ENCODE results near the gene CACNA1C.
"Not testable (repeated sequence)": the region's sequence is repeated elsewhere in the genome, so short reads cannot be mapped to it uniquely, and the experiment has no call there.

The CACNA1C gene

GRCh38 chr12:2118481-2119255, 65.9 kb downstream of the CACNA1C start:
- no peaks in the 10 kb centered on the region for H3K4me1 ChIP-seq (ENCODE audit: control insufficient read depth, insufficient read depth, low read length)
- no peaks in the 10 kb centered on the region for H3K27me3 ChIP-seq (ENCODE audit: control insufficient read depth, insufficient read depth, low read length, poor library complexity, severe bottlenecking)
- H3K4me3 ChIP-seq (ENCODE audit: insufficient read depth, low read depth, low read length): no peak overlapping the region
- H3K27ac ChIP-seq (ENCODE audit: insufficient read depth, low read depth, low read length, poor library complexity, severe bottlenecking): no peak overlapping the region
- no peaks in the 10 kb centered on the region for H3K9me3 ChIP-seq (ENCODE audit: control insufficient read depth, low read length)
- WGBS, 2 experiments: 91% methylated on average over 12 of the region's 12 CpGs
- H3K36me3 ChIP-seq (ENCODE audit: control insufficient read depth, insufficient read depth, low read length): no peaks in the 10 kb centered on the region

GRCh38 chr12:2119266-2119665, 66.5 kb downstream of the CACNA1C start:
- Histone ChIP-seq H3K4me1 (ENCODE audit: control insufficient read depth, insufficient read depth, low read length) (no peaks in the 10 kb centered on the region), H3K4me3 (ENCODE audit: insufficient read depth, low read depth, low read length) (no peak overlapping the region), H3K27me3 (ENCODE audit: control insufficient read depth, insufficient read depth, low read length, poor library complexity, severe bottlenecking) (no peaks in the 10 kb centered on the region), H3K27ac (ENCODE audit: insufficient read depth, low read depth, low read length, poor library complexity, severe bottlenecking) (no peak overlapping the region), H3K36me3 (ENCODE audit: control insufficient read depth, insufficient read depth, low read length) (no peaks in the 10 kb centered on the region), H3K9me3 (ENCODE audit: control insufficient read depth, low read length) (no peaks in the 10 kb centered on the region)
- WGBS, 2 experiments: 95 to 96% methylated on average over 7 of the region's 7 CpGs

DNA sequence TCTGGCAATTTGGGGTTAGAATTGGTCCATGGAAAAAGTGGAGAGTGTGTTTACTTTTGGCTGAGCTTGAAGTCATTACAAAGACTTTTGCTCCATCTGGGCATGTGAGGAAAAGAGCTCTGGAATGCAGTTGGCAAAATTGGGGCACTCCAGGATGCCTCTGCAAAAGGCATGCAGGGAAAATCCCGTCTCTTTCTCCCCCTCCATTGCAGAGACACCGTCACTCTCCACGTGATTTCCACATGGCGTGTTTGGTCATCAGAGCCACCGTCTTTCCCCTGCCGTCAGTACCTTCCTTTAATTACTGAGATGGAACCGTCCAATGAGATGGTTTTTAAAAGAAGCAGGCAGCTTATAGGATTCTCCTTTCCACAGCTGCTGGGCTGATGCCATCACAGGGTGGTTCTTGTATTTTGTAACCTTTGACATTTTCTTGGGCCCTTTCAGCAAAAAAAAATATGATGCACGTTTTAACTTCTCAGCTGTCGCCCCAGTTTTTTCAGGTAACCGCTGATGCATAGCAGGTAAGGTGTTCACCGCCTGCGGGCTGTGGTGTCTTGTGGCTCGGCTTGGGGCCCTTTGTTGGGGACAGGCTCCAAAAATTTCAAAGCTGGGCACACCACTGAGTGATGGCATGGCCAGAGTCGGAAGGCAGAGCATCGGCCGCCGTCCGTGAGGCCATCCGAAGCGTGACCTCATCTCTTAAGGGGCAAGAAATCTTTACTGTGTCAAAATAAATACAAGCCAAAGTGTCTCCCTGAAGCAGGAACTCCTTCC, 68.4 kb downstream of the CACNA1C start:
- no peaks in the 10 kb centered on the region for H3K4me1 ChIP-seq (ENCODE audit: control insufficient read depth, insufficient read depth, low read length)
- H3K9me3 ChIP-seq (ENCODE audit: control insufficient read depth, low read length): no peaks in the 10 kb centered on the region
- no peaks in the 10 kb centered on the region for H3K27me3 ChIP-seq (ENCODE audit: control insufficient read depth, insufficient read depth, low read length, poor library complexity, severe bottlenecking)
- H3K36me3 ChIP-seq (ENCODE audit: control insufficient read depth, insufficient read depth, low read length): no peaks in the 10 kb centered on the region
- 93 to 94% methylated on average over 20 of the region's 20 CpGs for WGBS, 2 experiments
- H3K4me3 ChIP-seq (ENCODE audit: insufficient read depth, low read depth, low read length): no peak overlapping the region
- no peak overlapping the region for H3K27ac ChIP-seq (ENCODE audit: insufficient read depth, low read depth, low read length, poor library complexity, severe bottlenecking)

- WGBS, 2 experiments: 91 to 93% methylated on average over 13 of the region's 13 CpGs
- no peaks in the 10 kb centered on the region for H3K27me3 ChIP-seq (ENCODE audit: control insufficient read depth, insufficient read depth, low read length, poor library complexity, severe bottlenecking)
These were observed 71.8 kb downstream of the CACNA1C start for GRCh38 chr12:2124466-2125023.

GRCh38 chr12:2125651-2126522, 73.1 kb downstream of the CACNA1C start:
- 93 to 94% methylated on average over 11 of the region's 11 CpGs for WGBS, 2 experiments
- no peaks in the 10 kb centered on the region for H3K27me3 ChIP-seq (ENCODE audit: control insufficient read depth, insufficient read depth, low read length, poor library complexity, severe bottlenecking)
- no peaks in the 10 kb centered on the region for H3K9me3 ChIP-seq (ENCODE audit: control insufficient read depth, low read length)
- H3K36me3 ChIP-seq (ENCODE audit: control insufficient read depth, insufficient read depth, low read length): no peaks in the 10 kb centered on the region
- no peak overlapping the region for H3K4me3 ChIP-seq (ENCODE audit: insufficient read depth, low read depth, low read length)
- no peak overlapping the region for H3K27ac ChIP-seq (ENCODE audit: insufficient read depth, low read depth, low read length, poor library complexity, severe bottlenecking)
- H3K4me1 ChIP-seq (ENCODE audit: control insufficient read depth, insufficient read depth, low read length): no peaks in the 10 kb centered on the region

More at GRCh38 chr12:2124466-2125023, 71.8 kb downstream of the CACNA1C start:
- Histone ChIP-seq H3K4me3 (ENCODE audit: insufficient read depth, low read depth, low read length) (no peak overlapping the region), H3K36me3 (ENCODE audit: control insufficient read depth, insufficient read depth, low read length) (no peaks in the 10 kb centered on the region), H3K27ac (ENCODE audit: insufficient read depth, low read depth, low read length, poor library complexity, severe bottlenecking) (no peak overlapping the region), H3K9me3 (ENCODE audit: control insufficient read depth, low read length) (no peaks in the 10 kb centered on the region), H3K4me1 (ENCODE audit: control insufficient read depth, insufficient read depth, low read length) (no peaks in the 10 kb centered on the region)

- Histone ChIP-seq H3K9me3 (ENCODE audit: control insufficient read depth, low read length) (no peaks in the 10 kb centered on the region), H3K36me3 (ENCODE audit: control insufficient read depth, insufficient read depth, low read length) (no peaks in the 10 kb centered on the region), H3K27me3 (ENCODE audit: control insufficient read depth, insufficient read depth, low read length, poor library complexity, severe bottlenecking) (no peaks in the 10 kb centered on the region), H3K4me3 (ENCODE audit: insufficient read depth, low read depth, low read length) (no peak overlapping the region), H3K4me1 (ENCODE audit: control insufficient read depth, insufficient read depth, low read length) (no peaks in the 10 kb centered on the region), H3K27ac (ENCODE audit: insufficient read depth, low read depth, low read length, poor library complexity, severe bottlenecking) (no peak overlapping the region)
- 94 to 95% methylated on average over 8 of the region's 8 CpGs for WGBS, 2 experiments
These were observed 74.1 kb downstream of the CACNA1C start for GRCh38 chr12:2126676-2127406.

DNA sequence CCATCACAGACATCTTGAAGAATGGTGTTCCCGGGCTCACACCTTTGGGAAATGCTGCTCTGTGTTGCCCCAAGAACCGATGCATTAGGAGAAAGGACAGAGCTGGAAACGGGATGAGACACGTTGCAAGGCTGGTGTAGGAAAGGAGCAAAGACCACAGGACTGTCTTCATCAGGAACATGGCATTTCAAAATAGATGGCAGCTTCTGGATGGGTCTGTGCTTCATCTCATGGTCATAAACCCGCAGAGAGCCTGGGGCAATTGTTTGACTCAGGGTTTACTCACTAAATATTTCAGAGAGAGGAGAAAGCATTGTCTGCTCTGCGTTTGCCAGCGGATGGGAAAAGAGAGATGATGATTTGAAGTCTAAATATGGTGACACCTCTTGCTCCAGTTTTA, 76.3 kb downstream of the CACNA1C start:
- no peaks in the 10 kb centered on the region for H3K4me1 ChIP-seq (ENCODE audit: control insufficient read depth, insufficient read depth, low read length)
- no peak overlapping the region for H3K27ac ChIP-seq (ENCODE audit: insufficient read depth, low read depth, low read length, poor library complexity, severe bottlenecking)
- H3K4me3 ChIP-seq (ENCODE audit: insufficient read depth, low read depth, low read length): no peak overlapping the region
- no peaks in the 10 kb centered on the region for H3K9me3 ChIP-seq (ENCODE audit: control insufficient read depth, low read length)
- WGBS, 2 experiments: 91 to 94% methylated on average over 6 to 7 of the region's 7 CpGs
- no peaks in the 10 kb centered on the region for H3K36me3 ChIP-seq (ENCODE audit: control insufficient read depth, insufficient read depth, low read length)
- no peaks in the 10 kb centered on the region for H3K27me3 ChIP-seq (ENCODE audit: control insufficient read depth, insufficient read depth, low read length, poor library complexity, severe bottlenecking)

- 63 to 74% methylated on average over 19 of the region's 37 CpGs for WGBS, 2 experiments
- H3K36me3 ChIP-seq (ENCODE audit: control insufficient read depth, insufficient read depth, low read length): not testable (repeated sequence)
These were observed 83.1 kb downstream of the CACNA1C start for GRCh38 chr12:2135661-2136418.

GRCh38 chr12:2136901-2137300, 84.1 kb downstream of the CACNA1C start:
- H3K4me1 ChIP-seq (ENCODE audit: control insufficient read depth, insufficient read depth, low read length): peaks cover 10% of the 10 kb centered on the region
- no peaks in the 10 kb centered on the region for H3K36me3 ChIP-seq (ENCODE audit: control insufficient read depth, insufficient read depth, low read length)
- H3K9me3 ChIP-seq (ENCODE audit: control insufficient read depth, low read length): no peaks in the 10 kb centered on the region
- 95 to 97% methylated on average over 10 of the region's 10 CpGs for WGBS, 2 experiments
- H3K4me3 ChIP-seq (ENCODE audit: insufficient read depth, low read depth, low read length): no peak overlapping the region
- no peaks in the 10 kb centered on the region for H3K27me3 ChIP-seq (ENCODE audit: control insufficient read depth, insufficient read depth, low read length, poor library complexity, severe bottlenecking)
- H3K27ac ChIP-seq (ENCODE audit: insufficient read depth, low read depth, low read length, poor library complexity, severe bottlenecking): no peak overlapping the region

More at GRCh38 chr12:2135661-2136418, 83.1 kb downstream of the CACNA1C start:
- not testable (repeated sequence) for H3K4me3 ChIP-seq (ENCODE audit: insufficient read depth, low read depth, low read length); H3K9me3 ChIP-seq (ENCODE audit: control insufficient read depth, low read length); H3K27ac ChIP-seq (ENCODE audit: insufficient read depth, low read depth, low read length, poor library complexity, severe bottlenecking); H3K27me3 ChIP-seq (ENCODE audit: control insufficient read depth, insufficient read depth, low read length, poor library complexity, severe bottlenecking); H3K4me1 ChIP-seq (ENCODE audit: control insufficient read depth, insufficient read depth, low read length)
